Fibroblast of skin of left biceps (primary cell): ENCODE data around the gene CLEC16A.
"Not testable (repeated sequence)": the region's sequence is repeated elsewhere in the genome, so short reads cannot be mapped to it uniquely, and the experiment has no call there.

Source experiments
- DNase-seq, 2 experiments: peaks; one replicate each; pipeline ENCODE4 v3.0.0-alpha.2; 2013; ENCODE audit warnings: low read depth in 2 of 2

Gene CLEC16A

DNA sequence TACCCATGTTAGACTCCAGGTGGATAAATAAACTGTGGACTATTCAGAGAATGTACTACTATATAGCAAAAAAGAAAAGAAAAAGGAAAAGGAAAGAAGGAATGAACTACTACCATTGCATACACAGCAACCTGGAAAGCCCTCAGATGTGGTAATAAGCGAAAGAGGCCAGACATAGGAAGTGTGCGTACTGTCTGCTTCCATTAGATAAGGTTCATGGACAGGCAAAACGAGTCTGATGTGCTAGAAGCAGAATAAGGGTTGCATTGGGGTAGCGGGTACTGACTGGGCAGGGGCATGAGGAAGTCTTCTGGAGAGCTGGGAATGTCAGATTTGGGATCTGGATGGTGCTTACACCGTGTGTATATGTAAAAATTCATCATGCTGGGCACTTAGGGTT, 21.8 kb downstream of the CLEC16A start:
- no peak for DNase-seq

DNA sequence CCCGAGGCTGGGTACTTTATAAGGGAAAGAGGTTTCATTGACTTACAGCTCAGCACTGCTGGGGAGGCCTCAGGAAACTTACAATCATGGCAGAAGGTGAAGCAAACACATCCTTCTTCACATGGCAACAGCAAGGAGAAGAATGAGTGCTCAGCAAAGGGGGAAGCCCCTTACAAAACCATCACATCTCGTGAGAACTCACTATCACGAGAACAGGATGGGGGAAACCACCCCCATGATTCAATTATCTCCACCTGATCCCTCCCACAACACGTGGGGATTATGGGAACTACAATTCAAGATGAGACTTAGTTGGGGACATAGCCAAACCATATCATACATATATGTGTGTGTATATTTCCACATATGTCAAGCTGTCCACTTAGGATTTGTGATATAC, 22.2 kb downstream of the CLEC16A start:
- not testable (repeated sequence) for DNase-seq

DNA sequence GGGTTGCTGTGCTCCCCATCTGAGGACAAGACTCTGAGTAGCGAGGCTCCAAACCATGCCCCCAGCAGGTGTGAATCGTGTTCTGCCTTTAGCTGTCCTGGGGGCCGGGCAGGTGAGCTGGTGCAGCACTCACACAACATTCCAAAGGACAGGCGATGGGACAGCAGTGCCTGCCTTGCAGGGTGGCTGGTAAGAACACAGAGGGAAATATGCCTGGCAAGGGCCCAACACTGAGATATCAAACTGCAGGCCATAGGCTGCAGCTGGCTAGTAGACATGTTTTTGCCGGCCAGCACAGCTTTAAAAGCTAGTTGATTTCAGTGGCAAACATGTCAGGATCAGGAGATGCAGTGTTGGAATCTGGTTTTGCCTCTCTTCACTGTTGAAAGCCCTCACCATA, 23.6 kb downstream of the CLEC16A start:
- no peak for DNase-seq

DNA sequence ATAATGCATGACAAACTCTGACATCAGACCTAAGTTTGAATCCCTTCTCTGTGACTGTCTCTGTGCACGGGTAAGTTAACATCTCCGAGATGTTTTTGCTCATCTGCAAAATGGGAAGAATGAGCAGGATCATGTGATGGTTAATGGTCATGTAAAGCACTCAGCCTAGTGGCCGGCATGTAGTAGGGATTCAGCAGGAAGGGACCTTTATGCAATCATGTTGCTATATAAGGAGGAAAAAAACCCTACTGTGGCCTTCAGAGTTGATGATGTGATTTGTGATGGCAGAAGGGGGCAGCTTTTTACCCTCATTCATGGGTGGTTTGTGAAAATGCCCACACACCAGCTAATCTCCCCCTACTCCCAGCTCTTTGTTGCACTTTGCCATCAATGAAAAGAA, 24.1 kb downstream of the CLEC16A start:
- DNase-seq: no peak

DNA sequence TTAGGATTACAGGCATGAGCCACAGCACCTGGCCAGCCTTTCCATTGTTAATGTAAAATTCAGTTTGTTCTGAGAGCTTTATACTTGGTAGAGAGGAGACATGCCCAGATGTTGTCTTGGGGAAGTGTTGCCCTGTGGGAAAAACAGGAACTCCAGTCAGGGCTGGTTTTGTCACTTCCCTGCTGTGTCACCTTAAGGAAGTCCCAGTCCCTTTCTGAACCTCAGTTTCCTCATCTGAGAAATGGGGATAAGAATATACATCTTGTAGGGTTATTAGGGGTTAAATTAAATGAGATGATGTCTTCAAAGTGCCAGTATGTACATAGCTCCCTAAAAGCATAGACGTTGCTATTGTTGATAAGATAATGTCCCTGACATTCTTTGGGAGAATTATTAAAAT, 25.3 kb downstream of the CLEC16A start:
- no peak for DNase-seq

DNA sequence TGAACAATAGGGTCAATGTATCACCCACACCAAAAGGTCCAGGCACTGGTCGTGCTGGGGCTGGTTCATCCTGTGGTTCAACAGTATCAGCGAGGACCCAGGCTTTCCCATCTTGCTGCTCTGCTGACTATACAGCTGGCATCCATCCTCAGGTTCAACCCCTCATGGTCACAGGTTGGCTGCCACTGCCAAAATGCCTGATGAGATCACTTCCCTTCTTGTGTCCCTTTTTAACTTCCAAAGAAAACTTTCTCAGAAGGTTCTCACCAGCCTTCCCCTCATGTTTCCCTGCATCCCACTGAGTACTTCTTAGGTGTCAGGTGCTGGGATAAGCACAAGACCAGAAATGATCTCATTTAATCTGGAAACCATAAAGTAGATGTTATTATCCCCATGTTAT, 25.7 kb downstream of the CLEC16A start:
- DNase-seq: no peak

DNA sequence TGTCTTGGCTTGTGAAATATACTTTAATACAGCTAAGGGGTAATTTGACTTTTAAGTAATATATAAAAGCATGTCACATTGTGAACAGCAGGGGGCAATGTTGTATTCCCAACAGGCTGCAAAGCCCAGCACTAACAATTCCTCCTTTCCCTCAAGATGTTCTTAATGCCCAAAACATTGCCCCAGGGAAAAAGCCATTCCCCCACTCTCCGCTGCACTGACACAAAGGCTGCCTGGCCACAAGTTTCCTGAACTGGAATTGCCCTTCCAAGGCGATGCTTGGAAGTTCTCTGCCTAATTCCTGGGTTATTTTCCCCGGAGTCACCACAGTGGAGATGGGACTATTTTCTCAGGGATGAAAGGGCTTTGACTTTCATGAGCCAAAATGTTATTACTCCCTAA, 27.2 kb downstream of the CLEC16A start:
- peak; percentile 64 to 68 for DNase-seq

DNA sequence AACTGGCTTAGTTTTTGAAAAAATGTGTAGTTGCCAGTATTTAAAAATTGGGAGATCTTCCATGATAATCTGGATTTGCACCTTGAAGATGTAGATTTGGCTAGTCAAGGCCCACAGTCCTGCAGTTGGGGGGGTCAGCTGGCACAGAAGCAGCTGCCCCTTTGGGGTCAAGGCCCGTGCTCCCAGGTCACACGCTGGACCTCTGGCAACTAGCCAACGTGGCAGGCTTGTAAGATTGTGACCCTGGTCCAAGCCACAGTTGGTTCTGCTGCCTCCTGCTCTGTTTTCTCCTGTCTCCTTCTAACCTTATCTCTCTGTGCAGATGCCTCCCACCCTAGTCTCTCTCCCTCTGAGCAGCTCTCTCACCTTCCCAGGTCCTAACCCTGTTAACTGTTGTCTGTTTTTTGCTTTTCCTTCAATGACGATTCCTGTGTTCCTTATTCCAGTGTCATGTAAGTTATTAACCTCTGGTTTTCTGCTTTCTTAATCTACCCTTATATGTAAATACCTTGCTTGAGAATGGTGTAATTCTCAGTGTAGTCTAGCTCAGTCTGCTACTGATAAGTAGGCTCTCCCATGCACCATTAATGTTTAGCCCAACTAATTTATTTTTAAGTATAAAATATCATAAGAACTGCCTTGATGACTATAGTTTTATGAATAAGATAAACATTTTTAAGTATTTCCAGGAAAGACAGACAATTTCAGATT, 27.9 kb downstream of the CLEC16A start:
- DNase-seq: no peak

DNA sequence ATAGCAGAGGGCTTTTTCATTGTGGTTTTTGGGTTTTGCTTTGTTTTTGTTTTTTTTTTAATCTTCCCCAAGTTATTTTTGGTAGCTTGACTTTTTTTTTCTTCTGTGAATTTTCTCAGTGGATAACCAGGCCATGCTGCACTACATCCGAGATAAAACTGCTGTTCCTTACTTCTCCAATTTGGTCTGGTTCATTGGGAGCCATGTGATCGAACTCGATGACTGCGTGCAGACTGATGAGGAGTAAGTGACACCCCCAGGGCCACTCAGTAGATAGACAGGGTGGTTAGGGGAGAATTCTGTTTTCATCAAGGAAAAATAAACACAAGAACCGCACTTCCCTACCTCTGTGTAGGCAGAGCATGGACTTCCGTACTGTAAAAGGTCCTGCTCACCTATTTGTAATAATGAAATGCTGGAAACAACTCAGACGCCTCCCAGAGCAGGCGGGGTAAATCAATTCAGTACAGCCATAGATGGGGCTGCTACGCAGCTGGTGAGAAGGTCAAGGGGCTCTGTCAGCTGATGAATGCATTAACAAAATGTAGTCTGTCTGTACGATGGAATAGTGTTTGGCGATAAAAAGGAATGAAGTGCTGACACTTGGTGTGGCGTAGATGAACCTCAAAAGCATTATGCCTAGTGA, 28.6 kb downstream of the CLEC16A start:
- DNase-seq: no peak

DNA sequence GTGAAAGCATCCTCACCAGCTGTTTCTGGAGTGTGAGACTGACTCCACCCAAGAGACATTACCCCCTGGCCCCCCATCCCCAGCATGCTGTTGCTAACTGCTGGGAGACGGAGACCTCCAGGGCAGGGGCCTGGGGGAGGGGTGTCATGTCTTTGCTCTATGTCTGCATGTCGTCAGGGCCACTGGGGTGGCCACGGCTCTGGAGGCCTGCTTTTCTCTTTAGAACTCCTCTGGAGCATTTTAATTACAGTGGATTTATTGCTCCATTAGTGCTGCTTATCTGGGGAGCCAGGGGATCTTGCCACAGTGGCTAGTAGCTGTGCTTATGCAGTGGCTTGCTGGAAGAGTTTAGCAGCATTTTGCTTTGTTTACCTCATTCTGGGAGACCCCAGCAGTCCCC, 32.3 kb downstream of the CLEC16A start:
- DNase-seq: no peak

DNA sequence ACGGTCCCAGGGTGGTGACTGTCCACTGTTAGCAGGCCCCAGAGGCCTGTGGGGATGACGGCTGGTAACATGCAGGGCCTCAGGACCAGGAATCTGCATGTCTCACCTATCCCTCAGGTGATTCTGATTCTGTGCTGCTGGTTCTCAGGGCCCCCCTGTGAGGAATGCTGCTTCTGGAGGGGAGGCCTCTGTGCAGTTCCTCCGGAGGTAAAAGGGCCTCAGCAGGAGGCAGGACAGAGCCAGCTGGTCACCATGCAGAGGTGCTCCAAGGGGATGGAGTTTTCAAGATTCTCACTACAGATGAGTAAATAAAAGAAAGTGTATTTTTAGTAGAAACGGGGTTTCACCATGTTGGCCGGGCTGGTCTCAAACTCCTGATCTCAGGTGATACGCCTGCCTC, 33.8 kb downstream of the CLEC16A start:
- DNase-seq: no peak

DNA sequence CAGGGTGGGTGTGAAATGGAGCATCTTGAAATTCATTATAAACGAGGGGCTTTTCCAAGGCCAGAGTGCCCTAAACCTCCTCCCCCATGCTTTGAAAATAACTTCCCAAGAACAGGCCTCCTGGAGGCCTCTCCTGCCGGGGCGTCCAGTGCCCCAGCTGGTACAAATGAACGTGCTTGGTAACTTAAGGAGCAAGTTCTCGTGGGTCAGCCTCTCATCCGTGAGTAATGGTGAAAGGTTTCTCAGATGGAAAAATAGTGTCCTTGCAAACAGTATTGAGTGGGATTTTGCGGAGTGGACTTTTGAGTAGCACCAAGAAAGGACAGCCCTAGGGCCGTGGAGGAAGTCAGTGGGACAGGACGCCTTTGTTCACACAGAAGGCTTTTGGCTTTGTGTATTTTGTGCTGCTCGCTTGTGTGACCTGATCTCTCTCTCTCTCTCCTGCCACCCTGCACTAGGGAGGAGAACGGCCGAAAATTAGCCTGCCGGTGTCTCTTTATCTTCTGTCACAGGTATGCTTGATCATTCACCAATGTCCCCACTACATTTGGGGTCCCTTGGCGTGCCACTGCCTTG, 34.6 kb downstream of the CLEC16A start:
- no peak for DNase-seq

DNA sequence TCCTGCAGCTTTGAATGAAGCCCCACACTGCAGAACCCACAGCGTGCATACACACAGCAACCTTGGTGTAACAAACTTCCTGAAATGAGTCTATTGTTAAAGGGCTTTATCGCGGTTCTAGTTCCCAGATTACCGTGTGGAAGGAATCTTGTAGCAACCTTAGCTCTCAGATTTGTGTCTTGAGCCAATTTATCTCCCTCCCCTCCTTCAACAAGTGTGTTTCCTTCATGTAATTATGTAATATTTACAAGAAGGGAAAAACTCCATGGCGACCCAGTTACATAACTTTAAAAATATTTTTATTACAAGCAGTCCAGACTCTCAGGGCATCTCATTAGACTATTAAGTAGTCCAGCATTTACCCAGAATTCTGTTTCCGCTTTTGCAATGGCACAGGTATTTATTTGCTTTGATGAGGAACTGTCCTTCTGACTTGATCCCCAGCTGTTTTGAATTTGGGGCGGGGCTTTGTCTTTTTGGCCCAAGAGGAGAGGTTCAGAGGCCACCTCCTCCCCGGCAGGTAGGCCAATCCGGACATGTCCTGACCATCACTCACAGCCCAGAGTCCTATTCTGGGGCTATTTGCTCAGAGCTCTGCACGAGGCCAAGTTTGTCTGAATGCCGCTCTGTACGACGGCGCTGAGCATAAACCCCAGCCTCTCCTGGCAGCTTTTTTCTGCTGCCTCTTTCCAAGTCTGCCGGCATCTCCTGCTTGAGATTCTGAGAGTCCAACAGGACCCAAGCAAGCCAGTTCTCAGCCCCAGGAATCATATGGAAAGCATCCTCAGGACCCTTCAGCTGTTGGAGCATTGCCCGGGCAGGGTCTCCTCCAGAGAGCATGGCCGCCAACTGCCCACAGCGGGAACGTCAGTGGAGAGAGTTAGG, 35.6 kb downstream of the CLEC16A start:
- DNase-seq: no peak

DNA sequence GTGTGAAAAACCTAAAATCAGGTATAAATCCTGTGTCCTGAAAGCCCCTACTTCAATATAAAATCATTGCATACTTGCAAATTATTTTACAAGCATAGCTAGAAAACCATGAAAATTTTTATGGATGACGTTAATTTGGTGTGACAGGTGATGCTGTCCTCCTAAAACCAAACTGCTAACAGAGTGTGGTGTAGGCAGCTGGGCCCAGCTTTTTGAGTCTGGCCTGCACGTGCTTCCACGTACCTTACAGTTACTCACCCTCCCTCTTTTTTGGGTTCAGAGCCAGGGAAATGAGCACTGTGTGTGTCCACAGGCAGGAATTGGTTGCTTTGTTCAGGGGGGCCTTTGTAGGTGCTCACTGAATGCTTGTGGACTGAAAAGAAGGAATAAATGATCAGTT, 36.4 kb downstream of the CLEC16A start:
- no peak for DNase-seq

DNA sequence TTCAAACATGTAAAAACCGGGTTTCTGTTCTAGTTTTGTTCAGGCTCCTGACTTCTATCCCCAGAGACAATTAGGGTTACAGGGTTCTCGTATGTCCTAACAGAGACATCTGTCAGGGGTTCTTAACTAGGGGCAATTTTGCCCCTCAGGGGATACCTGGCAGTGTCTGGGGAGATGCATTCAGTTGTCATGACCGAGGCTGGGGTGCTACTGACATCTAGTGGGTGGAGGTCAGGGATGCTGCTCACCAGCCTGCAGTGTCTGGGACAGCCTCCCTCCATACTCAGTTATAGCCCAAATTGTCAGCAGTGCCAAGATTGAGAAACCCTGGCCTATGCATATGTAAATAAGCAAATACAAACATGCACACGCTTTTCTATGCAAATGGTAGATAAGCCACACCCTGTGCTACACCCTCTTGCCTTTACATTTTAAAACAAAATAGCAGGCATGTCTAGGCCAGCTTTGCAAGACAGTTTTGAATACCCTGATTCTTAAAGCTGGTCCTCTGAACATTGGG, 37.4 kb downstream of the CLEC16A start:
- DNase-seq: no peak

DNA sequence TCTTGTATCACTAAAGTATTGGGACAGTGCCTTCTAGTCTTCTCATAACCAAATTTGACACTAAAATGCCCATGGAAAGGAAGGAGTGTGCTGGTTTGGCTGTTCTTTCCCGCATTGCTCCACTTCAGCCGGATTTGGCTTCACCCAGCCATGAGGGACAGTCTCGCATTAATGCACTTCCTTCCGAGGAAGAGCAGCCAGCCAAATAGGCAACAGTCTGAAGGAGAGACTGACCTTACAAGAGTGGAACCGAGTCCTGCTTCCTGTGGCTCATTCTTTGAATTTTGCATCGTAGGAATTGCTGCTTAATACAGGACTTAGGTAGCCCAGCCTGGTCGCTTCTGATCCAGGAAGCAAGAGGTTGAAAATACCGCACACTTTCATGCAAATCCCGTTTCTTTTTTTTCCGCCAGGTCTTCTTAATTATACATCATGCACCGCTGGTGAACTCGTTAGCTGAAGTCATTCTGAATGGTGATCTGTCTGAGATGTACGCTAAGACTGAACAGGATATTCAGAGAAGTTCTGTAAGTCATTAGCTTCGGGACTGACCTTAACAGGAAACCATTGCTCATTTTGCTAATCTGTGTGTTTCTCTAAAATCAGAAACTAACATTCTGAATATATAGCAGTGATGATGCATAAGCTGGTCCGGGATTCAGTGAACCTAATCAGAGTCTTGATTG, 38.2 kb downstream of the CLEC16A start:
- DNase-seq: no peak

DNA sequence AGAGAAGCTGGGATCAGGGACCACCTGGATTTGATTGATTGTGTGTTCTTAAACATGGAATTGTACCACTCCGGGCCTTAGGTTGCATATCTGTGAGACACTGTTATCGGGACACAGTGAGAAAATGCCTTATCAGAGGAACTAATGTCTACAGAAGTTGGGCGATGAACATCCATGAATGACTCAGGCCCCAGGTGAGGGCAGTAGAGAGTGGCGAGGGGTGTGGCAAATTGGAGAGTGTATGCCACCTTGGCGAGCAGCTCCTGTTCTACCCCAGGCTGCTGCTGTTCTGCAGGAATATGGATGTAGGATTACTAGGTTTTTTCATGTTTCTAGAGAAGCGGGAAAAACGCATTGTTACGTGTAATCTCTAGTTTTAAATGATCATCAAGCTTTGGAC, 38.8 kb downstream of the CLEC16A start:
- DNase-seq: no peak

DNA sequence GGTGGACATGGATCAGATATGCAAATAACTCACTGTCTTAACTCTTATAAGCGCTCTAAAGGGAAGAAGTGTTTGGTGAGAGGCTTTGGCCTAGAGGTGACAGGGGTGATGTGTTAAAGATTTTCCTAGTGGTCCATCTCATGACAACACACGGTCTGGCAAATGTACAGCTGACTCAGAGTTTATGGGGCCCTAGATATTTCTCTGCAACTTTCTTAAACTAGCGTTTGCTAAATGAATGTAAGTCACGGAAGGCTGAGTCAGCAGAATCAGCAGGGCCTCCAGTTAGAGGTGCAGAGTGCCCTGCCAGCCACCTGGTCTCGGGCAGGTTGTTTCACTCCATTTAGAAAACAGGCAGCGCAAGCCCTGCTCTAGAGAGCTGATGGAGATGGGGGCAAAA, 40.1 kb downstream of the CLEC16A start:
- DNase-seq: no peak

DNA sequence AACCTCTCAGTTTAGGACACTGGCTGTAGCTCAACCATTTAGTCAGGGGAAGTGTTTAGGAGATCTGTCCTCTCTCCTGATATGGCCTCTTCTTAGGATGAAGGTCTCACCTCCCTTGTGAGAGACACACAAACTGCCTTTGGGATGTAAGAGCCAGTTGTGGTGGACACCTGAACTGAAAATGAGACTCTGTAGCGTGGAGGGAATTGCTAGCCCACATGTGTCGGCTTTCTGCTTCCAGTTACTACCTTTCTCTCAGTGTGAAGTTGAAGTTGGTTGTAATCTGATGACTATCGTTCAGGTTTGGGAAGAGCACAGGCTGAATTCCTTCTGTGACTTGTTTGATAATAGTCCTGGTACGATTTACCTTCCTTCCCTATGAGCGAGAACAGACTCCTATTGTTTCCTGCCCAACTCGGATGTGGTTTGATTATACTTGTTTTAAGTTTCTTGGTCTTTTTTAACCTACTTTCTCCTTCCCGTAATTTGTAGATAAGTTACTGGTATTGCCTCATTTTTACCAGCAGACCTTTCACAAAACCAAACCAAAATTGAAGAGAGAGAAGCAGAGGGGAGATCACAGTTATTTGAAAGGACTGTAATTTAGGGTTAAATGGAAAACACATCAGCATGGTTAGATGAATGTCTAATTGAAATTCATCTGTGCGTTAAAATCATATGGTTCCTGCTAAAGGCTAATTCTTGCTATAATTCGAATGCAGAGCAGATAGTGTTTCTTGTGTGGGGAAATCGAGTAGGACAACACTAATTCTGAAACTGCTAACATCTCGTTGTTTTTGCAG, 43.2 kb downstream of the CLEC16A start:
- no peak for DNase-seq

DNA sequence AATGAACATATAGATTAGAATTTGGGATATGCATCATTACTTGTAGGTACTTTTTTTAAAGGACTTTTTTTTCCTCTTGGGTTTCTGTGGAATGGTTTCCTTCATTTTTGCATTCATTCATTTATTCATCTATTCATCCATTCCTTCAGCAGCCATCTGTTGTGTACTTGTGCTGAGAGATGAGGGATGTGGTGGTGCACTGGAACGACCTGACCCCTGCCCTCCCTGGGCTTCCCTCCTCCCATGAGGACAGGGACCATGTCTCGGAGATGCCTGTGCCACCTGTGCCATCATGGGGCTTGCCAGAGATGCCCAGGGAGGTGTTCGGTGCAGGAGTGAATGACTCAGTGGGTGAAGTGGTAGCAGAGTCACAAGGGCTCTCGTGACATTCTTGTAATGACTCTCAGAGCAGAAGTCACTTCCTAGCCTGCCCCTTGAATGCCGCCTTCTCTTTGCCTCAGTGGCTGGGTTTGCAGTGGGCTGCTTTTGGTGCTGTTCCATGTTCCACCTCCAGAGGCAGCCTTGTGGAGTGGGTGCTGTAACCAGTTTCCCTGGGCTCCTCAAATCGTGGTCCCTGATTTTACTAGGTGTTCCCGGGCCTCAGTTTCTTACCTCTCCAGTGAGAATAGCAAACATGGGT, 43.9 kb downstream of the CLEC16A start:
- no peak for DNase-seq
